Osteocyte (in vitro differentiated cells): ENCODE measurements around the gene CNTFR. TPM values are rescaled to one million over a fixed set of nuclear protein-coding genes. Genes with fewer than 3 reads are reported as not detected.

ENCODE experiments used
- DNase-seq: peaks from one replicate; pipeline ENCODE4 v3.0.0; 2021; ENCODE audit warnings: mixed read lengths; ENCODE audit not compliant: unreplicated experiment; ENCODE audit errors: extremely low spot score
- H3K27ac Mint-ChIP-seq: one replicate; pipeline ENCODE4 v1.8.0; 2021; ENCODE audit warnings: mild to moderate bottlenecking, mixed read lengths; ENCODE audit not compliant: unreplicated experiment
- H3K27me3 Mint-ChIP-seq: one replicate; pipeline ENCODE4 v1.8.0; 2021; ENCODE audit warnings: mixed read lengths; ENCODE audit not compliant: unreplicated experiment
- H3K36me3 Mint-ChIP-seq: one replicate; pipeline ENCODE4 v1.8.0; 2021; ENCODE audit warnings: mixed read lengths; ENCODE audit not compliant: unreplicated experiment
- H3K4me1 Mint-ChIP-seq: one replicate; pipeline ENCODE4 v1.8.0; 2021; ENCODE audit warnings: mixed read lengths; ENCODE audit not compliant: unreplicated experiment
- H3K4me3 Mint-ChIP-seq: one replicate; pipeline ENCODE4 v1.8.0; 2021; ENCODE audit warnings: mild to moderate bottlenecking, moderate library complexity, mixed read lengths; ENCODE audit not compliant: unreplicated experiment
- H3K9me3 Mint-ChIP-seq: one replicate; pipeline ENCODE4 v1.8.0; 2021; ENCODE audit warnings: mixed read lengths; ENCODE audit not compliant: unreplicated experiment
- CTCF ChIP-seq: fragments of 200-600 bp; sonication (generic); IDR thresholded peaks from 2 replicates; pipeline ENCODE4 v1.5.0; 2021; ENCODE audit warnings: antibody characterized with exemption, mild to moderate bottlenecking, moderate library complexity
- total RNA-seq: library from RNA; stranded (reverse); gene quantifications from 2 replicates; pipeline ENCODE4 v1.2.1, GENCODE V29; 2021

Gene CNTFR
- total RNA-seq, 1 donor from 2014 or later = not detected

- peaks cover 9% of the 10 kb centered on the region for H3K4me1 Mint-ChIP-seq
- no peak overlapping the region for H3K4me3 Mint-ChIP-seq
- no peak for TF ChIP-seq CTCF
- H3K9me3 Mint-ChIP-seq = no peaks in the 10 kb centered on the region
- H3K27ac Mint-ChIP-seq = no peak overlapping the region
- peaks cover 2% of the 10 kb centered on the region for H3K27me3 Mint-ChIP-seq
- no peaks in the 10 kb centered on the region for H3K36me3 Mint-ChIP-seq
- no peak for DNase-seq
These were observed 36.0 kb downstream of the CNTFR start for GRCh38 chr9:34553511-34554021.

- no peak overlapping the region for H3K27ac Mint-ChIP-seq
- H3K36me3 Mint-ChIP-seq = no peaks in the 10 kb centered on the region
- H3K4me1 Mint-ChIP-seq = peaks cover 7% of the 10 kb centered on the region
- no peak overlapping the region for H3K4me3 Mint-ChIP-seq
- no peaks in the 10 kb centered on the region for H3K9me3 Mint-ChIP-seq
- no peak for TF ChIP-seq CTCF
- no peak for DNase-seq
- peaks cover 4% of the 10 kb centered on the region for H3K27me3 Mint-ChIP-seq
These were observed 36.5 kb downstream of the CNTFR start for GRCh38 chr9:34552986-34553385.

GRCh38 chr9:34552606-34552981, 36.9 kb downstream of the CNTFR start:
- Mint-ChIP-seq H3K4me3 (no peak overlapping the region), H3K36me3 (no peaks in the 10 kb centered on the region)

GRCh38 chr9:34551751-34552605, 37.5 kb downstream of the CNTFR start:
- DNase-seq = no peak
- no peak overlapping the region for H3K4me3 Mint-ChIP-seq
- peaks cover 5% of the 10 kb centered on the region for H3K27me3 Mint-ChIP-seq
- peaks cover 7% of the 10 kb centered on the region for H3K4me1 Mint-ChIP-seq
- no peaks in the 10 kb centered on the region for H3K36me3 Mint-ChIP-seq
- no peak overlapping the region for H3K27ac Mint-ChIP-seq
- no peaks in the 10 kb centered on the region for H3K9me3 Mint-ChIP-seq
- TF ChIP-seq CTCF = no peak

More at GRCh38 chr9:34552606-34552981, 36.9 kb downstream of the CNTFR start:
- DNase-seq = no peak
- no peak for TF ChIP-seq CTCF
- no peaks in the 10 kb centered on the region for H3K9me3 Mint-ChIP-seq
- H3K4me1 Mint-ChIP-seq = peaks cover 7% of the 10 kb centered on the region
- H3K27me3 Mint-ChIP-seq = peaks cover 4% of the 10 kb centered on the region
- H3K27ac Mint-ChIP-seq = no peak overlapping the region

- peaks cover 8% of the 10 kb centered on the region for H3K27me3 Mint-ChIP-seq
- no peak for DNase-seq
- H3K4me3 Mint-ChIP-seq = no peak overlapping the region
- no peaks in the 10 kb centered on the region for H3K9me3 Mint-ChIP-seq
- H3K36me3 Mint-ChIP-seq = no peaks in the 10 kb centered on the region
- no peak overlapping the region for H3K27ac Mint-ChIP-seq
- no peak for TF ChIP-seq CTCF
- peaks cover 7% of the 10 kb centered on the region for H3K4me1 Mint-ChIP-seq
These were observed 38.7 kb downstream of the CNTFR start for GRCh38 chr9:34550681-34551270.
